HG03066 (cell line): ENCODE measurements around the gene NETO1.

Experiments
- ATAC-seq: cut with Tn5 transposase; IDR thresholded peaks from one replicate; pipeline ENCODE4 v1.9.1; 2021; ENCODE audit warnings: low read depth; ENCODE audit not compliant: unreplicated experiment

The NETO1 gene

GRCh38 chr18:72867746-72868584, at the start of gene NETO1:
Gene NETO1 (minus strand): TSS chr18:72867987. CDS start chr18:72867291, 696 bp downstream.
- no peak for ATAC-seq

GRCh38 chr18:72910045-72910444, 42.3 kb upstream of the NETO1 start:
- no peak for ATAC-seq

- ATAC-seq, result no peak
Measured at GRCh38 chr18:72908181-72908580, 40.4 kb upstream of the NETO1 start.

GRCh38 chr18:72903033-72903432, 35.2 kb upstream of the NETO1 start:
- ATAC-seq, result no peak

- ATAC-seq, result no peak
Measured at GRCh38 chr18:72899338-72899737, 31.6 kb upstream of the NETO1 start.

GRCh38 chr18:72898870-72899269, 31.1 kb upstream of the NETO1 start:
- ATAC-seq, result no peak

GRCh38 chr18:72895548-72895947, 27.8 kb upstream of the NETO1 start:
- ATAC-seq, result no peak

- ATAC-seq, result no peak
Measured at GRCh38 chr18:72878561-72878960, 10.8 kb upstream of the NETO1 start.

GRCh38 chr18:72878143-72878542, 10.4 kb upstream of the NETO1 start:
- no peak for ATAC-seq

GRCh38 chr18:72871091-72871490, 3.3 kb upstream of the NETO1 start:
- no peak for ATAC-seq

GRCh38 chr18:72869226-72870185, 1.7 kb upstream of the NETO1 start:
- no peak for ATAC-seq

GRCh38 chr18:72868585-72869225, 918 bp upstream of the NETO1 start:
- ATAC-seq, result no peak

- ATAC-seq, result no peak
Measured at GRCh38 chr18:72866901-72867745, 664 bp downstream of the NETO1 start.

- ATAC-seq, result no peak
Measured at GRCh38 chr18:72866442-72866900, 1.3 kb downstream of the NETO1 start.

GRCh38 chr18:72863754-72864153, 4.0 kb downstream of the NETO1 start:
- ATAC-seq, result no peak

- ATAC-seq, result no peak
Measured at GRCh38 chr18:72859088-72859487, 8.7 kb downstream of the NETO1 start.

GRCh38 chr18:72849671-72850070, 18.1 kb downstream of the NETO1 start:
- no peak for ATAC-seq

GRCh38 chr18:72848503-72849237, 19.1 kb downstream of the NETO1 start:
- ATAC-seq, result no peak

GRCh38 chr18:72847771-72848170, 20.0 kb downstream of the NETO1 start:
- no peak for ATAC-seq
